Uterus (tissue), 2 donors: Measurements from ENCODE around the gene TBX2.

Experiments
- CTCF ChIP-seq, 4 experiments: fragments of 200-600 bp in 2 of 4; fragments of 450-650 bp in 2 of 4; sonication (generic) in 2 of 4; IDR thresholded peaks; one replicate each; pipeline ENCODE4 v1.5.1; 2016 to 2019; ENCODE audit warnings: antibody characterized with exemption in 4 of 4, mild to moderate bottlenecking in 2 of 4, moderate library complexity in 1 of 4
- POLR2A ChIP-seq, 2 donors: fragments of 450-650 bp; IDR thresholded peaks; one replicate each; pipeline ENCODE4 v1.6.1; 2016; ENCODE audit warnings: antibody characterized with exemption in 2 of 2, mild to moderate bottlenecking in 1 of 2, moderate library complexity in 1 of 2

DNA sequence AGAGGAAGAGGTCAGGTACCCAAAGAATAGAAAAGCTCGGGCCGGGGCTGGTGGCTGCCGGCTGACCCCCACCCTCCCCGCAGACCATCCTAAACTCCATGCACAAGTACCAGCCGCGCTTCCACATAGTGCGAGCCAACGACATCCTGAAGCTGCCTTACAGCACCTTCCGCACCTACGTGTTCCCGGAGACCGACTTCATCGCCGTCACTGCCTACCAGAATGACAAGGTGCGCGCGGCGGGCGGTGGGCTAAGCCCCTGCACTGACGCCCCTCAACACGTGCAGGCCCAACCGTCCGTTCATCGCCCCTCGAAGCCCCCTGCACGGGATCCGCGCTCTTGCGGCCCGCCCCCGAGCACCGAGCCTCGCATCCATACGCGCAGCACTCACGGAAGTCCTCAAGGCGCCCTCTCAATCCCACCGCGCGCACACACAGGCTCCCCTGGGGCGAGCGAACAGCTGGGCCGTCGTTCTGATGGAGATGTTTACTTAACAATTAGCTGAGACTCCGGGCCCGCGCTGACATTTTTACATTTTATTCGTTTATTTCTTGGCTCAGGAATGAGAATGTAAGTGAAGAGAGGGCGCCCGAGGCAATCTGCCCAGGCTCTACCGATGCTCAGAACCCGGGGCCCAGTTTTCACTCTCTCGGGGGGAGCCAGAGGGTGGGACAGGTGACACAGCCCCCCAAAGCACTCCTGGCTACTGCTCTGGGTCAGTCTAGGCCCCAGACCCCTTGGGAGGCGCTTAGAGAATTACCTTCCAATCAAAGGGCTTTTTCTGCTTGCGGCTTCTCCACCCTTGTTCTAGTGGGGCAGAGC, 3.5 kb downstream of the TBX2 start:
- no peak for TF ChIP-seq CTCF (IDR thresholded peaks at IDR 0.05)
- TF ChIP-seq POLR2A (IDR thresholded peaks at IDR 0.05) = no peak
